ENCODE results near the gene ARL5A. TPM values are rescaled to one million over a fixed set of nuclear protein-coding genes. Genes with fewer than 3 reads are reported as not detected.

Gene ARL5A
- total and polyA plus RNA-seq, 9 donors, result 11.6 to 41.4 (median 33.3) TPM

DNA sequence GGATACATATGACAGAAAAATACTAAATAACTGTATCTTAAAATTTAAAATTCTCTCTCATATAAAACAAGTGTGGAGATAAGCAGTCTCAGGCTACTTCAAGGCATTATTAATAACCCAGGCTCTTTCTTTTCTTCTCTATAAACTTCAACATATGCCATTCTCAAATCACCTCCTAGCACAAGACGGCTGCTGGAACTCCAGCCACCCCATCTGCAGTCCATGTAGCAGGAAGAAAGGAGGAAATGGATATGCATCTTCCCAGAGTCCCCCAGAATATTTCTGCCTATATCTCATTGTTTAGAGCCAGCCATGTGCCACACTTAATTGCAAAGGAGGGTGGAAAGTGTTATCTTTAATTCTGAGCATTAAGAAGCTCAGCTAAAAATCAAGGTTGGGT is 58.6 kb downstream of the ARL5A start:
- intact Hi-C loops (cut with DNase I), result no loop called here

GRCh38 chr2:151767536-151767935 is 60.7 kb downstream of the ARL5A start:
- Histone ChIP-seq H3K9me3 (no peaks in the 10 kb centered on the region), H3K27ac (no peak overlapping the region), H3K36me3 (no peaks in the 10 kb centered on the region), H3K27me3 (no peaks in the 10 kb centered on the region), H3K4me3 (no peak overlapping the region), H3K4me1 (ENCODE audit: insufficient read depth) (no peaks in the 10 kb centered on the region)
- TF ChIP-seq POLR2A (IDR thresholded peaks at IDR 0.05), result no peak
- TF ChIP-seq, protein P1, sequence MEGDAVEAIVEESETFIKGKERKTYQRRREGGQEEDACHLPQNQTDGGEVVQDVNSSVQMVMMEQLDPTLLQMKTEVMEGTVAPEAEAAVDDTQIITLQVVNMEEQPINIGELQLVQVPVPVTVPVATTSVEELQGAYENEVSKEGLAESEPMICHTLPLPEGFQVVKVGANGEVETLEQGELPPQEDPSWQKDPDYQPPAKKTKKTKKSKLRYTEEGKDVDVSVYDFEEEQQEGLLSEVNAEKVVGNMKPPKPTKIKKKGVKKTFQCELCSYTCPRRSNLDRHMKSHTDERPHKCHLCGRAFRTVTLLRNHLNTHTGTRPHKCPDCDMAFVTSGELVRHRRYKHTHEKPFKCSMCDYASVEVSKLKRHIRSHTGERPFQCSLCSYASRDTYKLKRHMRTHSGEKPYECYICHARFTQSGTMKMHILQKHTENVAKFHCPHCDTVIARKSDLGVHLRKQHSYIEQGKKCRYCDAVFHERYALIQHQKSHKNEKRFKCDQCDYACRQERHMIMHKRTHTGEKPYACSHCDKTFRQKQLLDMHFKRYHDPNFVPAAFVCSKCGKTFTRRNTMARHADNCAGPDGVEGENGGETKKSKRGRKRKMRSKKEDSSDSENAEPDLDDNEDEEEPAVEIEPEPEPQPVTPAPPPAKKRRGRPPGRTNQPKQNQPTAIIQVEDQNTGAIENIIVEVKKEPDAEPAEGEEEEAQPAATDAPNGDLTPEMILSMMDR (IDR thresholded peaks at IDR 0.05), result no peak
- TF ChIP-seq EP300 (IDR thresholded peaks at IDR 0.05), result no peak
- intact Hi-C loops (cut with DNase I), result no loop called here
- DNase-seq, result no peak
- WGBS, 3 donors, result 70 to 79% (median 74%) methylated on average over 2 of the region's 2 CpGs

More for the DNA sequence above, 58.6 kb downstream of the ARL5A start:
- Histone ChIP-seq H3K9me3 (no peaks in the 10 kb centered on the region), H3K4me1 (ENCODE audit: insufficient read depth) (no peaks in the 10 kb centered on the region), H3K4me3 (no peak overlapping the region), H3K36me3 (no peaks in the 10 kb centered on the region), H3K27ac (no peak overlapping the region), H3K27me3 (no peaks in the 10 kb centered on the region)
- no peak for DNase-seq
- TF ChIP-seq, protein P1 (IDR thresholded peaks at IDR 0.05), result no peak
- TF ChIP-seq EP300 (IDR thresholded peaks at IDR 0.05), result no peak
- TF ChIP-seq POLR2A (IDR thresholded peaks at IDR 0.05), result no peak
- WGBS, 3 donors, result 98 to 100% (median 100%) methylated on average over 1 of the region's 1 CpG

DNA sequence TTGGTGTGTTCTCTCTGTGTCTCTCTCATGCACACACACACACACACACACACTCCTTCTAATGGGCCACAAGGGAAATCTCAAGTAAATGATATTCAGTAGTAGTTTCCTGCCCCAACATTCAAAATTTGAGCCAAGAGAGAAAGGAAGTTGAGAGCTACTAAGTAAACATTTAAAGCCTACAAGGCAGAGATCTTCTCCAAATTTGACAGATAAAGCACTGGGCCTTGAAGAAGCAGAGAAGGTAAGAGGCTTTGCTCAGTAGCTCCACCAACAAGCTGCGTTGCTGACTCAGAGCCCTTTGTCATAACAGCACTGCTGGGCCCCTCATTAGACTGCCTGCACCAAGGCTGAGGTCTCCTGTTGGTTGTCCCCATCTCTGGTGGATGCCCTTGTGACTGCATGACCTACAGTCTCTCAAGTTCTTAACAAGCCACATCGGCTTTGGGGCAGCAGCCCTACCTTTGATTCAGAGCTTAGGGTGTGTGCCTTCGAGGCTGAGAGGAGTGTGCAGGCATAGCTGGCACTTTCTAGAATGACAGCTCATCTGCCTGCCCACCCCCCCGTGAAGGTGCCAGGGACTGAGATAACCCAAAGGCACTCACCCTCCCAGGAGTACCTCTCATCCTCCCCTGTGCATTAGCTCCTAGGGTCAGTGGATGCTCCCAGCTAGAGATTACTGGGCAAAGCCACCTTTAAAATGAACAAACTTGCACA is 61.6 kb downstream of the ARL5A start:
- Histone ChIP-seq H3K4me3 (no peak overlapping the region), H3K9me3 (no peaks in the 10 kb centered on the region), H3K27ac (no peak overlapping the region), H3K27me3 (no peaks in the 10 kb centered on the region), H3K4me1 (ENCODE audit: insufficient read depth) (no peaks in the 10 kb centered on the region), H3K36me3 (no peaks in the 10 kb centered on the region)
- intact Hi-C loops (cut with DNase I), result no loop called here
- WGBS, 3 donors, result 90 to 94% (median 91%) methylated on average over 4 of the region's 4 CpGs
- no peak for TF ChIP-seq EP300 (IDR thresholded peaks at IDR 0.05)
- no peak for TF ChIP-seq POLR2A (IDR thresholded peaks at IDR 0.05)
- TF ChIP-seq, protein P1 (IDR thresholded peaks at IDR 0.05), result no peak
- no peak for DNase-seq

DNA sequence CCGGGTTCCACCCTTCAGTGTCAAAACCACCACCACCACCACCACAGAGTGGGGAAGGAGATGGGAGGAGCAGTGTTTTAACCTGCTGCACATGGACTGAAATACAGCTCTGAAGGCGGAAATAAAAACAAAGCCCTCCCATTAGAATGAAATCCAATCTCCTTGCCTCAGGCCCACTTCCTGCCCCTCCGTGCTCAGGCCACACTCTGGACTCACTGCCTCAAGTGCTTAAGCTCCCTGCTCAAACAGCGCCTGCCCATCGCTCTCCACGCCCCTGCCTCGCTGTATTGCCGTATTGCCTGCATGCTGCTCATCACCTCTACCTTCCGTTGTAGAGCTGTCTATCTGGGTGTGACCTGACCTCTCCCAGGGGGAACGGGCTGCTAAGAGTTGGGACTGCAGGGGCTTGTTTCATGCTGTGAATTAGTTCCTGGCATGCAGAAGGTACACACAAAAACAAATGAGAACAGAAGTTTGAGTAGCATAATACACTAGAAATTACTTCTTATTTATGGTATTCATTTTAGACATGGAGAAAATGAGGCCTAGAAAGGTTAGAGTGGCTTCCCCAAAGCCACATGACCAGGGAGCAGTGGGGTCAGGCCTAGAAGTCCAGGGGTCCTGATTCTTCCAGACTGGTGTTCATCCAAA is 62.3 kb downstream of the ARL5A start:
- WGBS, 3 donors, result 87 to 89% (median 89%) methylated on average over 10 of the region's 10 CpGs
- TF ChIP-seq EP300 (IDR thresholded peaks at IDR 0.05) (no peak), POLR2A (IDR thresholded peaks at IDR 0.05) (no peak)
- TF ChIP-seq, protein P1 (IDR thresholded peaks at IDR 0.05), result no peak
- Histone ChIP-seq H3K36me3 (no peaks in the 10 kb centered on the region), H3K4me1 (ENCODE audit: insufficient read depth) (no peaks in the 10 kb centered on the region), H3K4me3 (no peak overlapping the region), H3K27ac (no peak overlapping the region), H3K27me3 (no peaks in the 10 kb centered on the region), H3K9me3 (no peaks in the 10 kb centered on the region)
- intact Hi-C loops (cut with DNase I), result no loop called here
- no peak for DNase-seq

Data from ovary (tissue), 9 donors.